GM23338 (cell line): Measurements from ENCODE around the gene GABRB3. TPM values are rescaled to one million over a fixed set of nuclear protein-coding genes. Genes with fewer than 3 reads are reported as not detected.

Source experiments
- ATAC-seq: fragments of 200-7000 bp; cut with Tn5 transposase; 3 replicates; pipeline ENCODE4 v1.9.1; 2020
- DNase-seq: peaks from one replicate; pipeline ENCODE4 v3.0.0-alpha.2; 2015; ENCODE audit warnings: low spot score
- H2AFZ ChIP-seq: fragments of 200-600 bp; sonication (generic); 2 replicates; pipeline ENCODE4 v1.8.0; 2016; ENCODE audit warnings: antibody characterized with exemption, mild to moderate bottlenecking, moderate library complexity
- H3F3A ChIP-seq: fragments of 200-600 bp; sonication (generic); replicated peaks from 2 replicates; pipeline ENCODE4 v1.8.0; 2017; ENCODE audit warnings: antibody characterized with exemption, mixed run types, low read depth
- H3K27ac ChIP-seq: fragments of 200-600 bp; sonication (generic); 2 replicates; pipeline ENCODE4 v1.6.1; 2016; ENCODE audit warnings: low read depth
- H3K27me3 ChIP-seq: fragments of 200-600 bp; sonication (generic); 2 replicates; pipeline ENCODE4 v1.8.0; 2016; ENCODE audit warnings: mild to moderate bottlenecking, mixed run types, moderate library complexity; ENCODE audit not compliant: insufficient read depth
- H3K36me3 ChIP-seq: fragments of 200-600 bp; sonication (generic); 2 replicates; pipeline ENCODE4 v1.8.0; 2016; ENCODE audit warnings: mild to moderate bottlenecking; ENCODE audit not compliant: insufficient read depth
- H3K4me1 ChIP-seq: fragments of 200-600 bp; sonication (generic); 2 replicates; pipeline ENCODE4 v1.8.0; 2016; ENCODE audit warnings: mild to moderate bottlenecking, moderate library complexity; ENCODE audit not compliant: insufficient read depth
- H3K4me2 ChIP-seq: fragments of 200-600 bp; sonication (generic); 2 replicates; pipeline ENCODE4 v1.7.1; 2017; ENCODE audit warnings: mixed run types
- H3K4me3 ChIP-seq: fragments of 200-600 bp; sonication (generic); 2 replicates; pipeline ENCODE4 v1.6.1; 2016; ENCODE audit warnings: mixed run types
- H3K79me2 ChIP-seq: fragments of 200-600 bp; sonication (generic); replicated peaks from 2 replicates; pipeline ENCODE4 v1.8.0; 2017; ENCODE audit warnings: mild to moderate bottlenecking; ENCODE audit not compliant: insufficient read depth
- H3K9me2 ChIP-seq: fragments of 200-600 bp; sonication (generic); 2 replicates; pipeline ENCODE4 v1.8.0; 2017; ENCODE audit not compliant: insufficient read depth
- H4K20me1 ChIP-seq: fragments of 200-600 bp; sonication (generic); replicated peaks from 2 replicates; pipeline ENCODE4 v1.8.0; 2017; ENCODE audit warnings: mild to moderate bottlenecking; ENCODE audit not compliant: insufficient read depth
- H3K27ac Mint-ChIP-seq: 2 replicates; pipeline ENCODE4 v1.8.0; 2020; ENCODE audit warnings: inconsistent platforms, mild to moderate bottlenecking, moderate library complexity, mixed read lengths
- H3K27me3 Mint-ChIP-seq: 3 replicates; pipeline ENCODE4 v1.8.0; 2022; ENCODE audit warnings: low read depth, mild to moderate bottlenecking, moderate library complexity, mixed read lengths, inconsistent platforms; ENCODE audit not compliant: insufficient read depth, poor library complexity
- H3K36me3 Mint-ChIP-seq: 3 replicates; pipeline ENCODE4 v1.8.0; 2021; ENCODE audit warnings: low read depth, mild to moderate bottlenecking, inconsistent platforms, moderate library complexity, mixed read lengths
- H3K4me1 Mint-ChIP-seq: 3 replicates; pipeline ENCODE4 v1.8.0; 2020; ENCODE audit warnings: mild to moderate bottlenecking, inconsistent platforms, mixed read lengths
- H3K4me3 Mint-ChIP-seq: 3 replicates; pipeline ENCODE4 v1.8.0; 2021; ENCODE audit warnings: moderate library complexity, mild to moderate bottlenecking, inconsistent platforms, mixed read lengths
- H3K9me3 Mint-ChIP-seq: 3 replicates; pipeline ENCODE4 v1.8.0; 2020; ENCODE audit warnings: moderate library complexity, mild to moderate bottlenecking, inconsistent platforms, mixed read lengths
- EZH2 ChIP-seq: fragments of 200-600 bp; sonication (generic); IDR thresholded peaks from one replicate; pipeline ENCODE4 v1.8.0; 2017; ENCODE audit warnings: antibody characterized with exemption, mild to moderate bottlenecking, low read depth; ENCODE audit not compliant: unreplicated experiment
- JUNB ChIP-seq: IDR thresholded peaks from one replicate; pipeline ENCODE4 v1.6.1; 2016; ENCODE audit warnings: antibody characterized with exemption; ENCODE audit not compliant: unreplicated experiment
- NANOG ChIP-seq: IDR thresholded peaks from 2 replicates; pipeline ENCODE4 v1.6.1; 2016; ENCODE audit warnings: antibody characterized with exemption, borderline replicate concordance
- POLR2AphosphoS5 ChIP-seq: IDR thresholded peaks from 2 replicates; pipeline ENCODE4 v1.6.1; 2016; ENCODE audit warnings: antibody characterized with exemption, low read depth
- ZNF331 ChIP-seq: fragments of 250-450 bp; sonication (Bioruptor Pico); IDR thresholded peaks from 2 replicates; pipeline ENCODE4 v1.5.0; 2020; ENCODE audit warnings: low read depth, mild to moderate bottlenecking, moderate library complexity
- polyA plus RNA-seq: library from polyadenylated mRNA; unstranded; fragments of >200 nt; fragmentation: Nextera tagmentation; extraction: Ambion mirVana; gene quantifications from 2 replicates; pipeline ENCODE4 v1.2.1, GENCODE V29; 2016
- total RNA-seq: library from RNA; depleted of rRNA; stranded (reverse); fragments of >200 nt; shearing (Covaris generic); gene quantifications from 2 replicates; pipeline ENCODE4 v1.2.3, GENCODE V29; 2014
- TF ChIP-seq, protein P1 (sequence below): fragments of 250-450 bp; sonication (Bioruptor Pico); IDR thresholded peaks from 2 replicates; pipeline ENCODE4 v1.5.0; 2020; ENCODE audit warnings: mild to moderate bottlenecking, moderate library complexity
- TF ChIP-seq, protein P2 (sequence below): IDR thresholded peaks from one replicate; pipeline ENCODE4 v1.6.1; 2018; ENCODE audit warnings: antibody characterized with exemption; ENCODE audit not compliant: unreplicated experiment

Gene GABRB3
- total and polyA plus RNA-seq, 2 experiments from 2014 or later, result 56.5 to 131 TPM

DNA sequence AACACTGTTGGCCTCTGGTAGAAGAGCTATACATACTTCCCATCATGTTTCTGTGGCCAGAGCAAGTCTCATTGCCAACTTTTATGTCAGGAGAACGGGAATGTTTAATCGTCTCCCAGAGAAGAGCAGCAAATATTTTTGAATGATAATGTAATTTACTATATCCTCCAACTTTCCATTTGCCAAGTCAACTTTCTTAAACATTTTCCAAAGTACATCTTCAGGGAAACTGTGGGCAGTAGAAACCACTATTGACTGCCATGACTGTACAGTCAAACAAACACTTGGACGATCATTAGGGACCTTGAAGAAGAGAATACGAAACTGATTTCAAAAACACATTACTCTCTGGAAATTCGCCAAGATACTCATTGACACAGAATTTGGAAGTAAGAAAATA is 201.5 kb downstream of the GABRB3 start (continued):
- TF ChIP-seq, protein P1, sequence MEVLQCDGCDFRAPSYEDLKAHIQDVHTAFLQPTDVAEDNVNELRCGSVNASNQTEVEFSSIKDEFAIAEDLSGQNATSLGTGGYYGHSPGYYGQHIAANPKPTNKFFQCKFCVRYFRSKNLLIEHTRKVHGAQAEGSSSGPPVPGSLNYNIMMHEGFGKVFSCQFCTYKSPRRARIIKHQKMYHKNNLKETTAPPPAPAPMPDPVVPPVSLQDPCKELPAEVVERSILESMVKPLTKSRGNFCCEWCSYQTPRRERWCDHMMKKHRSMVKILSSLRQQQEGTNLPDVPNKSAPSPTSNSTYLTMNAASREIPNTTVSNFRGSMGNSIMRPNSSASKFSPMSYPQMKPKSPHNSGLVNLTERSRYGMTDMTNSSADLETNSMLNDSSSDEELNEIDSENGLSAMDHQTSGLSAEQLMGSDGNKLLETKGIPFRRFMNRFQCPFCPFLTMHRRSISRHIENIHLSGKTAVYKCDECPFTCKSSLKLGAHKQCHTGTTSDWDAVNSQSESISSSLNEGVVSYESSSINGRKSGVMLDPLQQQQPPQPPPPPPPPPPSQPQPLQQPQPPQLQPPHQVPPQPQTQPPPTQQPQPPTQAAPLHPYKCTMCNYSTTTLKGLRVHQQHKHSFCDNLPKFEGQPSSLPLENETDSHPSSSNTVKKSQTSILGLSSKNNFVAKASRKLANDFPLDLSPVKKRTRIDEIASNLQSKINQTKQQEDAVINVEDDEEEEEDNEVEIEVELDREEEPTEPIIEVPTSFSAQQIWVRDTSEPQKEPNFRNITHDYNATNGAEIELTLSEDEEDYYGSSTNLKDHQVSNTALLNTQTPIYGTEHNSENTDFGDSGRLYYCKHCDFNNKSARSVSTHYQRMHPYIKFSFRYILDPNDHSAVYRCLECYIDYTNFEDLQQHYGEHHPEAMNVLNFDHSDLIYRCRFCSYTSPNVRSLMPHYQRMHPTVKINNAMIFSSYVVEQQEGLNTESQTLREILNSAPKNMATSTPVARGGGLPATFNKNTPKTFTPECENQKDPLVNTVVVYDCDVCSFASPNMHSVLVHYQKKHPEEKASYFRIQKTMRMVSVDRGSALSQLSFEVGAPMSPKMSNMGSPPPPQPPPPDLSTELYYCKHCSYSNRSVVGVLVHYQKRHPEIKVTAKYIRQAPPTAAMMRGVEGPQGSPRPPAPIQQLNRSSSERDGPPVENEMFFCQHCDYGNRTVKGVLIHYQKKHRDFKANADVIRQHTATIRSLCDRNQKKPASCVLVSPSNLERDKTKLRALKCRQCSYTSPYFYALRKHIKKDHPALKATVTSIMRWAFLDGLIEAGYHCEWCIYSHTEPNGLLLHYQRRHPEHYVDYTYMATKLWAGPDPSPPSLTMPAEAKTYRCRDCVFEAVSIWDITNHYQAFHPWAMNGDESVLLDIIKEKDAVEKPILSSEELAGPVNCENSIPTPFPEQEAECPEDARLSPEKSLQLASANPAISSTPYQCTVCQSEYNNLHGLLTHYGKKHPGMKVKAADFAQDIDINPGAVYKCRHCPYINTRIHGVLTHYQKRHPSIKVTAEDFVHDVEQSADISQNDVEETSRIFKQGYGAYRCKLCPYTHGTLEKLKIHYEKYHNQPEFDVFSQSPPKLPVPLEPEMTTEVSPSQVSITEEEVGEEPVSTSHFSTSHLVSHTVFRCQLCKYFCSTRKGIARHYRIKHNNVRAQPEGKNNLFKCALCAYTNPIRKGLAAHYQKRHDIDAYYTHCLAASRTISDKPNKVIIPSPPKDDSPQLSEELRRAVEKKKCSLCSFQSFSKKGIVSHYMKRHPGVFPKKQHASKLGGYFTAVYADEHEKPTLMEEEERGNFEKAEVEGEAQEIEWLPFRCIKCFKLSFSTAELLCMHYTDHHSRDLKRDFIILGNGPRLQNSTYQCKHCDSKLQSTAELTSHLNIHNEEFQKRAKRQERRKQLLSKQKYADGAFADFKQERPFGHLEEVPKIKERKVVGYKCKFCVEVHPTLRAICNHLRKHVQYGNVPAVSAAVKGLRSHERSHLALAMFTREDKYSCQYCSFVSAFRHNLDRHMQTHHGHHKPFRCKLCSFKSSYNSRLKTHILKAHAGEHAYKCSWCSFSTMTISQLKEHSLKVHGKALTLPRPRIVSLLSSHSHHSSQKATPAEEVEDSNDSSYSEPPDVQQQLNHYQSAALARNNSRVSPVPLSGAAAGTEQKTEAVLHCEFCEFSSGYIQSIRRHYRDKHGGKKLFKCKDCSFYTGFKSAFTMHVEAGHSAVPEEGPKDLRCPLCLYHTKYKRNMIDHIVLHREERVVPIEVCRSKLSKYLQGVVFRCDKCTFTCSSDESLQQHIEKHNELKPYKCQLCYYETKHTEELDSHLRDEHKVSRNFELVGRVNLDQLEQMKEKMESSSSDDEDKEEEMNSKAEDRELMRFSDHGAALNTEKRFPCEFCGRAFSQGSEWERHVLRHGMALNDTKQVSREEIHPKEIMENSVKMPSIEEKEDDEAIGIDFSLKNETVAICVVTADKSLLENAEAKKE (CRISPR knock-in tag), result no peak
- TF ChIP-seq, protein P2, sequence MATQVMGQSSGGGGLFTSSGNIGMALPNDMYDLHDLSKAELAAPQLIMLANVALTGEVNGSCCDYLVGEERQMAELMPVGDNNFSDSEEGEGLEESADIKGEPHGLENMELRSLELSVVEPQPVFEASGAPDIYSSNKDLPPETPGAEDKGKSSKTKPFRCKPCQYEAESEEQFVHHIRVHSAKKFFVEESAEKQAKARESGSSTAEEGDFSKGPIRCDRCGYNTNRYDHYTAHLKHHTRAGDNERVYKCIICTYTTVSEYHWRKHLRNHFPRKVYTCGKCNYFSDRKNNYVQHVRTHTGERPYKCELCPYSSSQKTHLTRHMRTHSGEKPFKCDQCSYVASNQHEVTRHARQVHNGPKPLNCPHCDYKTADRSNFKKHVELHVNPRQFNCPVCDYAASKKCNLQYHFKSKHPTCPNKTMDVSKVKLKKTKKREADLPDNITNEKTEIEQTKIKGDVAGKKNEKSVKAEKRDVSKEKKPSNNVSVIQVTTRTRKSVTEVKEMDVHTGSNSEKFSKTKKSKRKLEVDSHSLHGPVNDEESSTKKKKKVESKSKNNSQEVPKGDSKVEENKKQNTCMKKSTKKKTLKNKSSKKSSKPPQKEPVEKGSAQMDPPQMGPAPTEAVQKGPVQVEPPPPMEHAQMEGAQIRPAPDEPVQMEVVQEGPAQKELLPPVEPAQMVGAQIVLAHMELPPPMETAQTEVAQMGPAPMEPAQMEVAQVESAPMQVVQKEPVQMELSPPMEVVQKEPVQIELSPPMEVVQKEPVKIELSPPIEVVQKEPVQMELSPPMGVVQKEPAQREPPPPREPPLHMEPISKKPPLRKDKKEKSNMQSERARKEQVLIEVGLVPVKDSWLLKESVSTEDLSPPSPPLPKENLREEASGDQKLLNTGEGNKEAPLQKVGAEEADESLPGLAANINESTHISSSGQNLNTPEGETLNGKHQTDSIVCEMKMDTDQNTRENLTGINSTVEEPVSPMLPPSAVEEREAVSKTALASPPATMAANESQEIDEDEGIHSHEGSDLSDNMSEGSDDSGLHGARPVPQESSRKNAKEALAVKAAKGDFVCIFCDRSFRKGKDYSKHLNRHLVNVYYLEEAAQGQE, result no peak
- TF ChIP-seq POLR2AphosphoS5 (no peak), NANOG (no peak)

DNA sequence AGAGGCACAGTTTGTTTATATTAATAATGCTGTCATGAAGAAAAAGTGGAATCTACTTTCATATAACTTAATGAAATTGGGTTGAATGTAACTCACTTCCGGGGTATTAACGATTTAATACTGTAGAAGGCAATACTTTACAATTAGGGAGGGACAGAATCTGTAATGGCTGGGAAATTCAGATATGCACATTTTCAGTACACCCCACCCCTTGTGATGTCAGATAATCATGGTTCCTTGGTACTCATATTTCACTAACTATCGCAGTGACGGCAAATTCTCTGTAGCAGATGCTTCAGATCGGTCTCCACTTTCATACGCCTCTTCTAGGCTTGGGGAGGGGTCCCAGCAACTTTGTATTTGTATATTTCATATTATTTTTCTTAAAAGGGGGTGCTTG is 207.3 kb downstream of the GABRB3 start:
- Mint-ChIP-seq H3K27me3 (peaks cover 5% of the 10 kb centered on the region), H3K36me3 (peaks cover 74% of the 10 kb centered on the region), H3K9me3 (no peaks in the 10 kb centered on the region), H3K27ac (no peak overlapping the region), H3K4me1 (peaks cover 19% of the 10 kb centered on the region), H3K4me3 (no peak overlapping the region)
- Histone ChIP-seq H3K4me1 (peaks cover 14% of the 10 kb centered on the region), H3K36me3 (peaks cover 6% of the 10 kb centered on the region), H3K79me2 (no peaks in the 10 kb centered on the region), H3K4me2 (0 out of 2 replicates have a peak overlapping the region, but pooled peaks have one; percentile 12), H3K27ac (no peak overlapping the region), H3K9me2 (no peaks in the 10 kb centered on the region), H2AFZ (no peak overlapping the region), H4K20me1 (no peaks in the 10 kb centered on the region), H3K4me3 (no peak overlapping the region), H3K27me3 (no peaks in the 10 kb centered on the region), H3F3A (no peaks in the 10 kb centered on the region)
- ATAC-seq (no peak), DNase-seq (no peak)
- TF ChIP-seq, protein P1 (CRISPR knock-in tag), result no peak
- no peak for TF ChIP-seq ZNF331 (CRISPR knock-in tag)
- TF ChIP-seq EZH2, result no peak
- no peak for TF ChIP-seq JUNB
